ENCODE measurements around the gene TXNDC11. TPM values are rescaled to one million over a fixed set of nuclear protein-coding genes. Genes with fewer than 3 reads are reported as not detected.

TXNDC11 gene
- total RNA-seq, 1 experiment from 2014 or later, result 11.1 TPM

GRCh38 chr16:11742536-11743307 is at the start of gene TXNDC11 (continued):
- no peak for TF ChIP-seq IRF1 (CRISPR knock-in tag; IDR thresholded peaks at IDR 0.05)
- TF ChIP-seq JAZF1 (CRISPR knock-in tag; IDR thresholded peaks at IDR 0.05), result no peak
- TF ChIP-seq ZNF232 (CRISPR knock-in tag; IDR thresholded peaks at IDR 0.05), result 0 out of 2 replicates have a peak, but pooled peaks have one; percentile 35
- TF ChIP-seq ZNF671 (CRISPR knock-in tag; IDR thresholded peaks at IDR 0.05), result no peak
- TF ChIP-seq AFF4 (CRISPR knock-in tag; IDR thresholded peaks at IDR 0.05; ENCODE audit: borderline replicate concordance), result no peak
- 0 out of 2 replicates have a peak, but pooled peaks have one; percentile 18 for TF ChIP-seq NR2C2 (CRISPR knock-in tag; IDR thresholded peaks at IDR 0.05)
- TF ChIP-seq TP53 (CRISPR knock-in tag; IDR thresholded peaks at IDR 0.05), result no peak
- no peak for TF ChIP-seq ERG (CRISPR knock-in tag; IDR thresholded peaks at IDR 0.05)
- TF ChIP-seq ZNF532 (CRISPR knock-in tag; IDR thresholded peaks at IDR 0.05; ENCODE audit: borderline replicate concordance), result no peak
- TF ChIP-seq OVOL2 (CRISPR knock-in tag; IDR thresholded peaks at IDR 0.05; ENCODE audit: borderline replicate concordance), result no peak
- no peak for TF ChIP-seq FOXJ3 (CRISPR knock-in tag; IDR thresholded peaks at IDR 0.05; ENCODE audit: borderline replicate concordance)
- peak; percentile 46; the same call in 1 of the 2 replicates for TF ChIP-seq MYBL2 (CRISPR knock-in tag; IDR thresholded peaks at IDR 0.05)
- TF ChIP-seq CTCF (IDR thresholded peaks at IDR 0.05), result no peak
- peak; percentile 97 for TF ChIP-seq SP1 (CRISPR knock-in tag; conservative IDR thresholded peaks at IDR 0.05)
- TF ChIP-seq ETV6 (CRISPR knock-in tag; IDR thresholded peaks at IDR 0.05), result no peak
- no peak for TF ChIP-seq SMAD3 (CRISPR knock-in tag; IDR thresholded peaks at IDR 0.05; ENCODE audit: borderline replicate concordance)
- TF ChIP-seq STAT6 (CRISPR knock-in tag; conservative IDR thresholded peaks at IDR 0.05; ENCODE audit: low read depth), result no peak
- TF ChIP-seq ELF4 (CRISPR knock-in tag; IDR thresholded peaks at IDR 0.05; ENCODE audit: low read depth), result no peak
- no peak for TF ChIP-seq MLX (CRISPR knock-in tag; IDR thresholded peaks at IDR 0.05)
- no peak for TF ChIP-seq SMAD4 (CRISPR knock-in tag; IDR thresholded peaks at IDR 0.05)
- no peak for TF ChIP-seq ZNF317 (CRISPR knock-in tag; IDR thresholded peaks at IDR 0.05; ENCODE audit: borderline replicate concordance, low read depth)
- no peak for TF ChIP-seq ZNF423 (CRISPR knock-in tag; IDR thresholded peaks at IDR 0.05)
